ENCODE results near the gene LRRC1.
"Not testable (repeated sequence)": the region's sequence is repeated elsewhere in the genome, so short reads cannot be mapped to it uniquely, and the experiment has no call there.

The LRRC1 gene

DNA sequence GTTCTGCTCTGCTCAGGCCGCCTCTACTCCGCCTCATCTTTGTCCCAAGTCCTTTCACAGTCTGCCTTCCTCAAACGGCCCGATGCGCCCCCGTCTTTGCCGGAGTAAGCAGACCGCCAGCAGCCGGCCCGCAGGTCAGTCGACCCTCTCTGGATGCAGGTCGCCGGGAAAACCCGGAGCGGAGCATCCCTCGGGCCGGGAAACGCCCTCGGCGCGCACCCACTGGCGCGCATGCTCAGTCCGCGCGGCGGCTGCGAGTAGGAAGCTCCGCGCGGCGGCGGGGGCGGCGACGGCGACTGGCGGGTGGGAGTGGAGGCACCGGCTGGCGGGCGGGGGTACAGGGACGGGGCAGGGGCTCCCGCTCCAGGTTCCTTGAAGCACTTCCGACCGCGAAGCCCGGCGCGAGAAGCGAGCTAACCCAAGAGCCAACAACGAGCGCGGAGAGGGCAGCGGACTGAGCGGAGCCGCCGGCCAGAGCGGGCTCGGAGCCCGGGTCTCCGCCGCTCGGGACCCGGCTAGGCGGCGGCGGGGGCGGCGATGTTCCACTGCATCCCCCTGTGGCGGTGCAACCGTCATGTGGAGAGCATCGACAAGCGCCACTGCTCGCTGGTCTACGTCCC, at the start of gene LRRC1:
TSS of gene LRRC1 (plus strand) at position 286 of the 620 bp plus-strand sequence. CDS start at position 538, 252 bp downstream.
- peak; percentile 97 for DNase-seq

GRCh38 chr6:53746442-53747103, 48.2 kb upstream of the LRRC1 start:
- no peak for DNase-seq

- DNase-seq, result no peak
Measured at GRCh38 chr6:53750052-53750650, 44.7 kb upstream of the LRRC1 start.

DNA sequence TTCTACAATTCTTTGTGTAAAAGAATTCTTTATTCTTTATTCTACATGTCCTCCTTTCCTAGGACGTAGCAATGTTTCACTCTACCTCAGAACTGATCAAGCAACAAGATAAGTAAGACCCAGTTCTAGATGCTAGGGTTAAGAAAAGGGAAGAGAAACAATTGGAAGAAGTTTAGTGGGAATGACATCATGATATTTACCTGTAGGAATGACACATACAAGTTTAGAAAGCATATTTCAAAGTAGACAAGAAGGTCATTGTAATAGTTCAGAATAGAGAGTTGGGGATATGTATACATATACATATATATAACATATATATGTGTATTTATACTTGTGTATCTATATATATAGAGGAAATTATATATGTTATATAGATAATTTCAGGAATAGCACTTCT, 43.4 kb upstream of the LRRC1 start:
- no peak for DNase-seq

DNA sequence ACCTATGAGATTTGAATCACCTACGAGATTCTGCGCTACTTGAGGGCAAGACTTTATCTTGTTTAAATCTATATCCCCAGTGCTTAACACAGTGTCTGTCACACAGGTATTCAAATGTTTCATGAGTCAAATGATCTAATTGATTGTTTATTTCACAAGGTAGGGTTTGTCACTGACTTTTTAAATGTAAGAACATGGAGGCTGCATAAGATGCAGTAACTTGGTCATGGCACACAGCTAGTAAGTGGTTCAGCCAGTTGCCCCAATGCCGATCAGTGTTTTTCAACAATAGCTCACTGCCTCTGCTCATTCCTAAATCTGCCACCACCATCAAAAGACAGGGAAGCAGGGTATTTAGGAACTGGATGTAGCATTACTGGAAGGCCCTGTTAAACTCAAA, 42.4 kb upstream of the LRRC1 start:
- no peak for DNase-seq

- DNase-seq, result no peak
Measured at GRCh38 chr6:53752856-53753255, 41.9 kb upstream of the LRRC1 start.

- no peak for DNase-seq
Measured at GRCh38 chr6:53754330-53754729, 40.5 kb upstream of the LRRC1 start.

GRCh38 chr6:53756396-53756795, 38.4 kb upstream of the LRRC1 start:
- DNase-seq, result no peak

- DNase-seq, result no peak
Measured at GRCh38 chr6:53758496-53758895, 36.3 kb upstream of the LRRC1 start.

GRCh38 chr6:53761036-53761435, 33.8 kb upstream of the LRRC1 start:
- DNase-seq, result no peak

- DNase-seq, result peak; percentile 59
Measured at GRCh38 chr6:53765270-53765669, 29.5 kb upstream of the LRRC1 start.

DNA sequence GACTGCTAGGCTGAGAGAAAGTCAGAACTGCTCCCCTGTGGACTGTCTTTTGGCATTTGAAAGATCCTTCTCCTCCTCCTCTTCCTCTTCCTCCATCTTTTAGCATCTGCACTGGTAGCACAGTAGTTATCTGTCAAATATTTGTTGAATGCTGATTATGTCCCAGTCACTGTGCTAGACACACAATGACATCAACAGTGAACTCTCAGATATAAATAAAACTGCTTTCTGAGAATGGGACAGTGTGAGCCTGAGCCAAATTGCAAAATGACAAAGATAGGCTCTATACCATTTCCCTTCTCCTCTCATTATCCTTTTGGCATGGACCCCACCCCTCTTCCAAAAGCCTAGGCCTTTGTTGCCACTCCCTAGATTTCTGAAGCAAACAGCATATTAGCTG, 27.9 kb upstream of the LRRC1 start:
- DNase-seq, result no peak

DNA sequence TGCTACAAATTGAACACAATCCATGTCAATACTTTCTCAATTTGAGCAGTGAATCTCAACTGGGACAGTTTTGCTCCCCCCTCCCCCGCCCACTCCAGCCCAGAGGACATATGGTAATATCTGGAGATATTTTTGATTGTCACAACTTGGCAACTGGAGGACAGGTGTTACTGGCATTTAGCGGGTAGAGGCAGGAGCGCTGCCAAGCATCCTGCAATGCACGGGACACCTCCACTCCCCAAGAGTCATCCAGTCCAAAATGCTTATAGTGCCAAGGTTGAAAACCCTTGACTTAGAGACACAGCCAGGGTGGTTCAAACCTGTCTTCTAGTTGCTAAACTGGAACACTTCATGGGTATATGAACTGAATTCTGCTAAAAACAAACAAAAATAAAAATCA, 26.9 kb upstream of the LRRC1 start:
- DNase-seq, result no peak

DNA sequence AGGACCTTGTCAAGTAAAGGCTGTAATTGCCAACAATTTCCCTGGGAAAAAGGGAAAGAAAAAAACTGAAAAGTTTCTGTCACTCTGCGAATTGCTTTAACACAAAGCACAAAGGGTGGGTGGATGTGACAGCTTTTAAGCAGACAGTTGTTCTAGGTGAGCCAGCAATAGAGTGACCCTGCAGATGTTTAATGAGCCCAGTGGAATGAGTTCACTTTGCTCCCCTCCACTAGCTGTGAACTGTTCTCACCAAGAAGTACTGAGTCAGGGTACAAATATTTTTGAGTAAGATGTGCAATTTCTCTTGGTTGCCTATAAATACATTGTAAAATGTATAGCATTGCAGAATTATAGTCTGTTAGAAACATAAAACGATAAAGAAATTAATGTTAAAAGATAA, 26.2 kb upstream of the LRRC1 start:
- DNase-seq, result no peak

DNA sequence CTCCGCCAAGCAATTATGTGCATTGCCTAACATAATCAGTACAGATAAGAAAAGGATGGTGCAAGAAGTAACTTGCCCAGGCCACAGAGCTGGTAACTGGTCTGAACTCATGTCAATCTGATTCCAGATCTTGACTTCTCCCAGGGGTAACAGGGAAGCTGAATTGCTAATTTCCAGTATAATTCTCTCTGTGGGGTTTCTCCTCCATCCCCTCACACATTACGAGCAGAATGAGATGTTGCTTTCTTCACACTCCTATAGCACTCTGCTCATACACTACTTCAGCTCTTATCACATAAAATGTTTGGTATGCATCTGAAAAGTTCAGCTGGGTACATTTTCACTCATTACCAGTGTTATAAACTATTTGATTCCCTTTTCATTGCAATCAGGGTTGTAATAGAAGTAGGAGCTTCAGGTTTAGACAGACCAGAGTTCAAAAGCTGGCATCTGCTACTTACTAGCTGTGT, 24.0 kb upstream of the LRRC1 start:
- DNase-seq, result no peak

GRCh38 chr6:53771785-53772624, 22.8 kb upstream of the LRRC1 start:
- DNase-seq, result no peak

- DNase-seq, result no peak
Measured at GRCh38 chr6:53773044-53773696, 21.6 kb upstream of the LRRC1 start.

- not testable (repeated sequence) for DNase-seq
Measured at GRCh38 chr6:53776152-53776551, 18.7 kb upstream of the LRRC1 start.

GRCh38 chr6:53784991-53785390, 9.8 kb upstream of the LRRC1 start:
- not testable (repeated sequence) for DNase-seq

DNA sequence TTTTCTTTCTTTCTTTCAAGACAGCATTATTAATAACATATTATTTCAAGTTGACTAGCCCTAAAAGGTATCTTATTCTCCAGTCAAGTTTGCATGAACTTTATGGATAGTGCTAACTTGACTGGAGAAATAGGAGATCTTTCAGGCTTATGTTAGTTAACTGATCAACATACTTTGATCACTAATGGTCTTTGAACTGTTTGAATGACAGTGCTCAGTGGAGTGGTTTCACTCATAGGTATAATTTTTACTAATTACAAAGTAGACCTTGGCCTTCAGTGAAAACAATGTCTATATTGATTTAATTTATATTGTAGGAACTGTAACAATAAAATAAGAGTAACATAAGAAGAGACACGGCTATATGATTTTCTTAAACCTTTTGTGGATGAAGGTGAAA, 8.0 kb upstream of the LRRC1 start:
- DNase-seq, result no peak

DNA sequence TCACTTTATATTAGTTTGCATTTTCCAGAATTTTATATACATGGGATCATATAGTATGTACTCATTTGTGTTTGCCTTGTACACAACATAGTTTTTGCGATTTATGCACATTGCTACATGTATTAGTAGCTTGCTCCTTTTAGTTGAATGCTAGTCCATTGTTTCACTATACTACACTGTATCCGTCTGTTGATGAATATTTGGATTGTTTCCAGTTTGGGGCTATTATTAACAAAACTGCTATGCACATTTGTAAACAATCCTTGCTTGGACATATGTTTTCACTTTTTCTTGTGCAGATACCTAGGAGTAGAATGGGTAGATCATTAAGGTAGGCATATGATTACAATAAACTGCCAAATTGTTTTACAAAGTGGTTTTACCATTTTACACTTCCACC, 3.9 kb upstream of the LRRC1 start:
- no peak for DNase-seq

- DNase-seq, result no peak
Measured at GRCh38 chr6:53792016-53792415, 2.8 kb upstream of the LRRC1 start.

DNA sequence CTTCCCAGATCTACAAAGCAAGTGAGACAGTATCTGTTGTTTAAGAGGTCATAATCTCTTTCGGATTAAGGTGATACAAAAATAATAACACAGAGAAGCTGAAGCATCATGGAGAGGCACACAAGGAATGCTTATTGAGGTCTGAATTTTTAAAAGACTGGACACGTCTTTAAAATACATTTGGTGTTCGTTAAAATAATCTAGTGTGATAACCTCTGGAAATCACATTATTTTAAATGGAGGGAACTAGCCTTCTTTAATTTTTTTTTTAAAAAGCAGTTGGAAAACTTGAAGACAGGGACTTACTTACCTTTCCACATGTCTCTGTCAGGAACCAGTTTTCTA, 1.9 kb upstream of the LRRC1 start:
- no peak for DNase-seq

Measured in islet precursor cell (in vitro differentiated cells).